Keratinocyte (primary cell): ENCODE results near the gene CDK13.

Experiments used
- EZH2 ChIP-seq: IDR thresholded peaks from one replicate; pipeline ENCODE4 v1.6.1; 2012; ENCODE audit warnings: inconsistent platforms, mild to moderate bottlenecking, low read length, moderate library complexity
- TF ChIP-seq, protein P1 (sequence below), 3 experiments: IDR thresholded peaks in 1 of 3; conservative IDR thresholded peaks in 1 of 3; optimal IDR thresholded peaks in 1 of 3; 2 replicates in 2 of 3; 3 replicates in 1 of 3; pipeline versions ENCODE3 to v1.5.1; 2011; ENCODE audit warnings: low read length in 3 of 3, mild to moderate bottlenecking in 3 of 3, moderate library complexity in 2 of 3, control low read depth in 1 of 3, inconsistent platforms in 1 of 3; ENCODE audit not compliant: insufficient read depth in 2 of 3; ENCODE audit errors: extremely low read depth in 1 of 3

DNA sequence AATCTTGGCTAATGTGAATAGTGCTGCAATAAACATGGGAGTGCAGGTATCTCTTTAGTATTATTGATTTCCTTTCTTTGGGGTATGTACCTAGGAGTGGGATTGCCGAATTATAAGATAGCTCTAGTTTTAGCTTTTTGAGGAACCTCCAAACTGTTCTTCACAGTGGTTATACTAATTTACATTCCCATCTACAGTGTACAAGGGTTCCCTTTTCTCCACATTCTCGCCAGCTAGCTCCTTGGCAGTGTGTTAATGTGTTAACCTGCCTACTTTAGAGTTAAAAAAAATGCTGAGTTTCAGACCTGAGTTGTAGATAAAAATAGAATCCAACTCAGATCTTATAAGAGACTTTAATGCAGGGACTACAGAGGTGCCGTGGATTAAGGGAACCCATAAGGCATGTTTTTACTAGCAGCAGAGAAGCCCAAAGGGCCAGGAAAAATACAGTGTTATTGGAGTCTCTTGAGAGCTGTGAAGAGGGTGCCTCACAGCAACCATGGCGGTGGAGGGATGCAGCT lies 35.4 kb downstream of the CDK13 start:
- TF ChIP-seq, protein P1, sequence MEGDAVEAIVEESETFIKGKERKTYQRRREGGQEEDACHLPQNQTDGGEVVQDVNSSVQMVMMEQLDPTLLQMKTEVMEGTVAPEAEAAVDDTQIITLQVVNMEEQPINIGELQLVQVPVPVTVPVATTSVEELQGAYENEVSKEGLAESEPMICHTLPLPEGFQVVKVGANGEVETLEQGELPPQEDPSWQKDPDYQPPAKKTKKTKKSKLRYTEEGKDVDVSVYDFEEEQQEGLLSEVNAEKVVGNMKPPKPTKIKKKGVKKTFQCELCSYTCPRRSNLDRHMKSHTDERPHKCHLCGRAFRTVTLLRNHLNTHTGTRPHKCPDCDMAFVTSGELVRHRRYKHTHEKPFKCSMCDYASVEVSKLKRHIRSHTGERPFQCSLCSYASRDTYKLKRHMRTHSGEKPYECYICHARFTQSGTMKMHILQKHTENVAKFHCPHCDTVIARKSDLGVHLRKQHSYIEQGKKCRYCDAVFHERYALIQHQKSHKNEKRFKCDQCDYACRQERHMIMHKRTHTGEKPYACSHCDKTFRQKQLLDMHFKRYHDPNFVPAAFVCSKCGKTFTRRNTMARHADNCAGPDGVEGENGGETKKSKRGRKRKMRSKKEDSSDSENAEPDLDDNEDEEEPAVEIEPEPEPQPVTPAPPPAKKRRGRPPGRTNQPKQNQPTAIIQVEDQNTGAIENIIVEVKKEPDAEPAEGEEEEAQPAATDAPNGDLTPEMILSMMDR (optimal IDR thresholded peaks at IDR 0.05 in 1 of 3, IDR thresholded peaks at IDR 0.05 in 1 of 3, conservative IDR thresholded peaks at IDR 0.05 in 1 of 3; ENCODE audit: extremely low read depth in 1 of 3, insufficient read depth in 2 of 3, low read length in 3 of 3), result no peak
- no peak for TF ChIP-seq EZH2
